Keratinocyte (primary cell): ENCODE data around the gene KRT6C. TPM values are rescaled to one million over a fixed set of nuclear protein-coding genes. Genes with fewer than 3 reads are reported as not detected.

Source experiments
- DNase-seq: peaks from one replicate; pipeline ENCODE4 v3.0.0-alpha.2; 2011; ENCODE audit warnings: low read depth, missing footprints, low spot score
- FAIRE-seq: peaks from 2 replicates; lab custom pipeline; 2011; peaks lifted over from hg19 to GRCh38; lab: Jason Lieb, UNC
- H2AFZ ChIP-seq: 2 replicates; pipeline ENCODE4 v1.6.0; 2012; ENCODE audit warnings: low read length, control low read depth, inconsistent platforms; ENCODE audit not compliant: control insufficient read depth
- H3K27ac ChIP-seq: 2 replicates; pipeline ENCODE4 v1.5.1; 2011; ENCODE audit warnings: low read length; ENCODE audit not compliant: control insufficient read depth, insufficient read depth
- H3K27me3 ChIP-seq: 3 replicates; pipeline ENCODE4 v1.6.0; 2011; ENCODE audit warnings: low read length; ENCODE audit not compliant: control insufficient read depth, insufficient read depth; ENCODE audit errors: extremely low read depth
- H3K36me3 ChIP-seq, 2 experiments: 2 replicates in 1 of 2; 3 replicates in 1 of 2; pipeline ENCODE4 v1.5.1; 2011; ENCODE audit warnings: low read length in 2 of 2, mild to moderate bottlenecking in 1 of 2; ENCODE audit not compliant: control insufficient read depth in 2 of 2, insufficient read depth in 2 of 2; ENCODE audit errors: extremely low read depth in 1 of 2
- H3K4me1 ChIP-seq: 3 replicates; pipeline ENCODE4 v1.5.1; 2011; ENCODE audit warnings: low read length; ENCODE audit not compliant: control insufficient read depth, insufficient read depth; ENCODE audit errors: extremely low read depth
- H3K4me2 ChIP-seq: 3 replicates; pipeline ENCODE4 v1.6.0; 2011; ENCODE audit warnings: low read depth, low read length; ENCODE audit not compliant: control insufficient read depth, insufficient read depth; ENCODE audit errors: extremely low read depth
- H3K4me3 ChIP-seq, 3 experiments: fragments of 200-600 bp in 1 of 3; sonication (generic) in 1 of 3; 2 replicates in 2 of 3; 3 replicates in 1 of 3; pipeline ENCODE4 v1.5.1; 2011 to 2016; ENCODE audit warnings: low read length in 3 of 3, mild to moderate bottlenecking in 3 of 3, control low read depth in 2 of 3, inconsistent platforms in 1 of 3, low read depth in 1 of 3, mixed read lengths in 1 of 3, mixed run types in 1 of 3, moderate library complexity in 1 of 3; ENCODE audit not compliant: control insufficient read depth in 2 of 3, insufficient read depth in 2 of 3; ENCODE audit errors: extremely low read depth in 1 of 3
- H3K79me2 ChIP-seq: 2 replicates; pipeline ENCODE4 v1.6.0; 2012; ENCODE audit warnings: low read length; ENCODE audit not compliant: control insufficient read depth, insufficient read depth
- H3K9ac ChIP-seq: 3 replicates; pipeline ENCODE4 v1.6.0; 2011; ENCODE audit warnings: low read length; ENCODE audit not compliant: control insufficient read depth, insufficient read depth; ENCODE audit errors: extremely low read depth
- H3K9me1 ChIP-seq: 3 replicates; pipeline ENCODE4 v1.6.0; 2011; ENCODE audit warnings: low read length; ENCODE audit not compliant: control insufficient read depth, insufficient read depth; ENCODE audit errors: extremely low read depth
- H3K9me3 ChIP-seq: 2 replicates; pipeline ENCODE4 v1.5.1; 2012; ENCODE audit warnings: low read depth, low read length; ENCODE audit not compliant: control insufficient read depth
- H4K20me1 ChIP-seq: 3 replicates; pipeline ENCODE4 v1.6.0; 2011; ENCODE audit warnings: low read length; ENCODE audit not compliant: control insufficient read depth, insufficient read depth; ENCODE audit errors: extremely low read depth
- CTCF ChIP-seq, 3 experiments: IDR thresholded peaks in 1 of 3; conservative IDR thresholded peaks in 1 of 3; optimal IDR thresholded peaks in 1 of 3; 2 replicates in 2 of 3; 3 replicates in 1 of 3; pipeline versions ENCODE3 to v1.5.1; 2011; ENCODE audit warnings: low read length in 3 of 3, mild to moderate bottlenecking in 3 of 3, moderate library complexity in 2 of 3, control low read depth in 1 of 3, inconsistent platforms in 1 of 3; ENCODE audit not compliant: insufficient read depth in 2 of 3; ENCODE audit errors: extremely low read depth in 1 of 3
- EZH2 ChIP-seq: IDR thresholded peaks from one replicate; pipeline ENCODE4 v1.6.1; 2012; ENCODE audit warnings: inconsistent platforms, mild to moderate bottlenecking, low read length, moderate library complexity
- dilution Hi-C: fragments of 300-500 bp; cut with MboI; formaldehyde crosslinking; loops from one replicate; pipeline ENCODE4 v1.7.0; 2020; ENCODE audit warnings: low sequenced_read_pairs; ENCODE audit not compliant: extremely low pct_ligation_motif_present
- polyA plus RNA-seq, 5 experiments: library from polyadenylated mRNA; depleted of rRNA in 3 of 5; stranded (reverse) in 3 of 5; stranded (forward) in 1 of 5; unstranded in 1 of 5; fragments of >200 nt; gene quantifications; 1 replicate in 1 of 5; 2 replicates in 3 of 5; 3 replicates in 1 of 5; pipeline versions ENCODE4 v1.2.1 to v1.2.3, GENCODE V29; 2011 to 2012; ENCODE audit warnings: missing spikeins in 2 of 5, low read depth in 1 of 5, low replicate concordance in 1 of 5

The KRT6C gene
- polyA plus RNA-seq, 1 donor (not counting 4 experiments of a cell fraction or from before 2014, with no cell fraction given): 357 TPM

GRCh38 chr12:52419656-52420055, 53.9 kb downstream of the KRT6C start:
- Histone ChIP-seq H3K27ac (no peak overlapping the region), H3K9ac (no peak overlapping the region), H4K20me1 (no peaks in the 10 kb centered on the region), H2AFZ (no peak overlapping the region), H3K4me1 (peaks cover 29% of the 10 kb centered on the region), H3K36me3 (no peaks in the 10 kb centered on the region), H3K9me1 (no peaks in the 10 kb centered on the region), H3K9me3 (no peaks in the 10 kb centered on the region), H3K4me3 (no peak overlapping the region), H3K4me2 (no peak overlapping the region), H3K79me2 (no peaks in the 10 kb centered on the region), H3K27me3 (no peaks in the 10 kb centered on the region)
- dilution Hi-C loops: no loop called here
- no peak for DNase-seq
- peak; percentile 84 for FAIRE-seq
- TF ChIP-seq CTCF (optimal IDR thresholded peaks at IDR 0.05 in 1 of 3, IDR thresholded peaks at IDR 0.05 in 1 of 3, conservative IDR thresholded peaks at IDR 0.05 in 1 of 3; ENCODE audit: extremely low read depth in 1 of 3, insufficient read depth in 2 of 3, low read length in 3 of 3): no peak
- TF ChIP-seq EZH2: no peak

- Histone ChIP-seq H3K27ac (no peak overlapping the region), H3K9me1 (no peaks in the 10 kb centered on the region), H3K36me3 (no peaks in the 10 kb centered on the region), H2AFZ (no peak overlapping the region), H3K79me2 (no peaks in the 10 kb centered on the region), H4K20me1 (no peaks in the 10 kb centered on the region), H3K9ac (no peak overlapping the region), H3K4me1 (peaks cover 29% of the 10 kb centered on the region), H3K27me3 (no peaks in the 10 kb centered on the region), H3K4me3 (no peak overlapping the region), H3K4me2 (no peak overlapping the region), H3K9me3 (no peaks in the 10 kb centered on the region)
- FAIRE-seq (peak; percentile 67), DNase-seq (no peak)
- dilution Hi-C loops: no loop called here
- TF ChIP-seq EZH2: no peak
- no peak for TF ChIP-seq CTCF (optimal IDR thresholded peaks at IDR 0.05 in 1 of 3, IDR thresholded peaks at IDR 0.05 in 1 of 3, conservative IDR thresholded peaks at IDR 0.05 in 1 of 3; ENCODE audit: extremely low read depth in 1 of 3, insufficient read depth in 2 of 3, low read length in 3 of 3)
These were observed 55.0 kb downstream of the KRT6C start for GRCh38 chr12:52418576-52419110.

Other genes starting within 250 kb of the KRT6C start
- gene KRT7, start 240.6 kb downstream of the KRT6C start, polyA plus RNA-seq: 112 to 224 TPM (median 117 TPM) in 3 replicates
- gene KRT86, start 199.2 kb downstream of the KRT6C start, polyA plus RNA-seq: 0.03 TPM in 1 of 3 replicates, not detected in the others
- 0.03 to 0.15 TPM in 2 of 3 replicates, not detected in the other for gene KRT81, start 182.3 kb downstream of the KRT6C start, polyA plus RNA-seq
- gene KRT83, start 152.4 kb downstream of the KRT6C start, polyA plus RNA-seq: not detected in 3 replicates
- not detected in 3 replicates for gene KRT85, start 106.3 kb downstream of the KRT6C start, polyA plus RNA-seq
- gene KRT84, start 88.2 kb downstream of the KRT6C start, polyA plus RNA-seq: 0.05 to 0.13 TPM (median 0.10 TPM) in 3 replicates
- gene KRT82, start 67.5 kb downstream of the KRT6C start, polyA plus RNA-seq: 0.03 TPM in 1 of 3 replicates, not detected in the others
- gene KRT75, start 39.4 kb downstream of the KRT6C start, polyA plus RNA-seq: 59.4 to 151 TPM (median 60.5 TPM) in 3 replicates
- 1,722 to 4,902 TPM (median 2,016 TPM) in 3 replicates for gene KRT6B, start 21.7 kb downstream of the KRT6C start, polyA plus RNA-seq
- gene KRT6A, start 19.5 kb upstream of the KRT6C start, polyA plus RNA-seq: 10,395 to 23,012 TPM (median 12,338 TPM) in 3 replicates
- gene KRT5, start 46.6 kb upstream of the KRT6C start, polyA plus RNA-seq: 14,274 to 15,814 TPM (median 15,322 TPM) in 3 replicates
- gene KRT71, start 79.3 kb upstream of the KRT6C start, polyA plus RNA-seq: not detected in 3 replicates
- gene KRT74, start 100.0 kb upstream of the KRT6C start, polyA plus RNA-seq: 0.10 to 0.36 TPM (median 0.17 TPM) in 3 replicates
- gene KRT72, start 127.7 kb upstream of the KRT6C start, polyA plus RNA-seq: not detected in 3 replicates
- 0.03 TPM in 1 of 3 replicates, not detected in the others for gene KRT73, start 144.8 kb upstream of the KRT6C start, polyA plus RNA-seq
- 0.03 to 0.69 TPM (median 0.48 TPM) in 3 replicates for gene KRT2, start 178.4 kb upstream of the KRT6C start, polyA plus RNA-seq
- 26.9 to 93.0 TPM (median 92.2 TPM) in 3 replicates for gene KRT1, start 206.6 kb upstream of the KRT6C start, polyA plus RNA-seq
- gene KRT77, start 229.7 kb upstream of the KRT6C start, polyA plus RNA-seq: 0.54 to 4.6 TPM (median 1.3 TPM) in 3 replicates